Measurements from ENCODE around the gene U2AF1L4.

The U2AF1L4 gene

GRCh38 chr19:35712567-35713505 is 32.4 kb downstream of the U2AF1L4 start:
- no peak for DNase-seq (ENCODE audit: low read depth)

DNA sequence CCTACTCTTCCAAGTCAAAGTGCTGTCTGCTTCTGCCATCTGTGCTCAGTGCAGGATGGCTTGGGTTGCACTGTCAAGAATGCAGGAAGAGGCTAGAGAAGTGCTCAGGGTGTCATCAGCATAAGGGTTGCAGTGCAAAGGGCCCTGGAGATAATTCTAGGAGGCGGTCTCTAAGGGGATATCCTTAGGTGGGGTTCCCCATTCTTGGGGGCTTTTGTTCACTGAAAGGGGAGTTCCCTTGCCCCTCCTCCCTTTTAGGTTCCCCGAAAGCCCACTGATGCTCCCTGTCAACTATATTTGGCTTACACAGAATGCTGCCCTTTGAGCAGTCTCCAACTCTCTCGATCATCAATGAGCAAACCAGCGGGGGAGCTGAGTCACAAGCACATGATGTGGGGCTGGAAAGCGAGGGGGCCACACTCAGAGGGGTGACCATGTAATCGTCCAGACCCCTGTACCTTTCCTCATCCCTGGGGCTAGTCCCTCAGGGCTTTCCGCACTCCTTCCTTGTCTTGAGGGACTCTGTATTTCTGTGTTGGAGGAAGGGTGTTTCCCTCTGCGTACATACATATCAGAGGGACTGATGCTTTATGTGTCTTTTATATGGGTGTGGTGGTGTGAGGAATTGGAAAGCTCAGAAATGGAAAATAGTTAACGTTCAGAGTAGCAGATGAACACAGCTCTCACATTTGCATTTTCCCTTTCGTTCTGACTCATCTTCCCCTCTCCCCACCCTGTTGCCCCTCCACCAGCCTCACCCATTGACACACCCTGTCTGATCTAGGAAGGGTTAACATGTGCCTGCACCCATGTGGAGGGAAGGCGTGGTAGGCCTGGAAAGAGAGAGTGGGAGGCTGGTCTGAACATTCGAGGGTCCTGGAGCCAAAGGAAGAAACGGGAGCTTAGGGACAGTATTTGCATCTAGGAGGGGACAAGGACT is 34.2 kb downstream of the U2AF1L4 start:
- DNase-seq (ENCODE audit: low read depth) = no peak

DNA sequence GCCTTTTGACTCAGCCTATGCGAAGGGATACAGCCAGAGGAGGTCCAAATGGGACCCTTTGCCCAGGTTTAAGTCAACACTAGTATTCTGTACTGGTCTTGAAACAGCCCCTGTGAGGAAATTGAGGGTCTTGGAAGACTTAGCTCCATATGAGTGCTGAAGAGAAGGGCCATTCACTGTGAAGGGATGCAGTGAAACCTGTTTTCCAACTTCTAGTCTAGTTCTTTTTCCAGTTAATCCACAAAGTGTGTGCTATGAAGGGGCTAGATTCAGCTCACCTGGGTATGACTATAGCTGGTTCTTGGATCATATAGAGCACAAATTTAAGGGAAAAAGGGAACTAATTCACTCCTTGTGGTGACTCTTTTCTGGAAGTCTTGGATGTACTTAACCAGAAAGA is 36.8 kb downstream of the U2AF1L4 start:
- DNase-seq (ENCODE audit: low read depth) = no peak

DNA sequence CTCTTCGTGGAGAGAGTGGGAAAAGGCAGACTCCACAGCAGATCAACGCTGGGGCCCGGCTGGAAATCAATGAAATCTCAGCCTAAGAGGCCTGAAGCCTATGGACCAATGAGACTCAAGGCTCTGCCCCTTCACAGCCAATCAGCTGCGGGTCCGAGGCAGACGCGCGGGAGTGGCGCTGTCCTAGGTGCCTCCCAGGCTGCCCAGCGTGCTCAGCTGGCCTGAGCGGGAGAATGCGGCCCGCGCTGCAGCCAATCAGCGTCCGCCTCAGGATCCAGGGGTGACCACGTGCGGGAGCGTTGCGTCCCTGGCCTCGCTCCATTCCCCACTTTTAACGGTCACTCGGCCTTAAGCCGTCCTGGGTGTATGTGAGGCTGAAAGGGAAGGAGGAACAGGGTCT is 41.0 kb downstream of the U2AF1L4 start, which contains the start of gene ZBTB32:
TSS of gene ZBTB32 (plus strand) at position 341 of the 400 bp plus-strand sequence. CDS start 10,069 bp downstream, outside the sequence.
- no peak for DNase-seq (ENCODE audit: low read depth)

GRCh38 chr19:35703343-35703742 is 41.9 kb downstream of the U2AF1L4 start:
- no peak for DNase-seq (ENCODE audit: low read depth)

GRCh38 chr19:35702223-35703012 is 42.8 kb downstream of the U2AF1L4 start:
- DNase-seq (ENCODE audit: low read depth) = peak; percentile 91

GRCh38 chr19:35696835-35697234 is 48.4 kb downstream of the U2AF1L4 start:
- DNase-seq (ENCODE audit: low read depth) = no peak

DNA sequence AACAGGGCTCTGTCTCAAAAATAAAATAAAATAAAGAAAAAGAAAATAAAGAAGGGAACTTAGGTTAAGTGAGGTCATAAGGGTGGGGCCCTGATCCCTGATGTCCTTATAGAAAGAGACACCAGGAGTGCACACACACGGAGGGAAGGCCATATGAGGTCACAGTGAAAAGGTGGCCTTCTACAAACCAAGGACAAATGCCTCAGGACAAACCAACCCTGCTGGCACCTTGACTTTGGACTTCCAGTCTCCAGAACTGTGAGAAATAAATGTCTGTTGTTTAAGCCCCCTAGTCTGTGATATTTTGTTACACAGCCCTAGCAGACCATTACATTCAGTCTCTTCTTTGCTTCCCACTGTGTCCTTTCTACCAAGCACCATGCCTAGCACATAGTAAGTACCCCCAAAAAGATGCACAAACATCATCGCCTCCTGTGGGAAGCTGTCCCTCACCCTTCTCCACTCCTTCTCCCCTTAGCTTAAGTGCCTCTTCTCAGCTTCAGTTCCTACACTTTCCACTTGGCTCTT is 49.3 kb downstream of the U2AF1L4 start:
- DNase-seq (ENCODE audit: low read depth) = no peak

DNA sequence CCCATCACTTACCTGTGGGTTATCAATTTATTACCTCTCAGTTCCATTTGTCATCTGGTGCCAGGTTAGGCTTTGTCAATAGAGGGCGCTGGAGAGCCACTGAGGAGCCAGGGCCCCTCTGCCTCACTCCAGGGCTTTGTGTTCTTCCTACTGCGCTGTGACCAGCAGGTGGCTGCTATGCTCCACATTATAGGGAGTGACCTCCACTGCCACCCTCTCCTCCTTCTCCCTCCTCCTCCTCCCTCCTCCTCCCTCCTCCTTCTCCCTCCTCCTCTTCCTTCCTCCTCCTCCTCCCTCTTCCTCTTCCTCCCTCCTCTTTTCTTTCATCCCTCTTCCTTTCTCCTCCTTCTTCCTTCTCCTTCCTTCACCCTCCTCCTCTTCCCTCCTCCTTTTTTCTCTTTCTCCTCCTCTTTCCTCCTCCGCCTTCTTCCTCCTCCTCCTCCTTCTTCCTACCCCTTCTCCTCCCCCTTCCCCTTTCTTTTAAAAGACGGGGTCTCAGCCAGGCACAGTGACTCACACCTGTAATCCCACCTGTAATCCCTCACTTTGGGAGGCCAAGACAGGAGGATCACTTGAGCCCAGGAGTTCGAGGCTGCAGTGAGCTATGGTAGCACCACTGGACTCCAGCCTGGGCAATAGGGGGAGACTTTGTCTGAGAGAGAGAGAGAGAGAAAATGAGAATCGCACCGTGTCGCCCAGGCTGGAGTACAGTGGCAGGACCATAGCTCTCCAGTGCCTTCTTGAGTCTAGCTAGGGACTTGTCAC is 51.2 kb downstream of the U2AF1L4 start:
- DNase-seq (ENCODE audit: low read depth) = peak; percentile 85

- DNase-seq (ENCODE audit: low read depth) = no peak
Measured at GRCh38 chr19:35693422-35693821, 51.8 kb downstream of the U2AF1L4 start.

Data from T follicular helper cell (primary cell).